GM12891 (cell line): ENCODE measurements around the gene FSTL5.

Experiments
- PAX5 ChIP-seq: IDR thresholded peaks from 2 replicates; pipeline ENCODE4 v1.6.1; 2011; ENCODE audit warnings: low read length, moderate library complexity, mild to moderate bottlenecking; ENCODE audit not compliant: insufficient read depth, severe bottlenecking
- POLR2A ChIP-seq: IDR thresholded peaks from 2 replicates; pipeline ENCODE4 v1.6.1; 2011; ENCODE audit warnings: low read depth, low read length, control low read depth
- POLR2AphosphoS5 ChIP-seq: IDR thresholded peaks from 2 replicates; pipeline ENCODE4 v1.6.1; 2011; ENCODE audit warnings: low read depth, low read length, control low read depth
- POU2F2 ChIP-seq: IDR thresholded peaks from 2 replicates; pipeline ENCODE4 v1.6.1; 2011; ENCODE audit warnings: low read depth, mild to moderate bottlenecking, control low read depth, low read length, moderate library complexity
- SPI1 ChIP-seq: IDR thresholded peaks from 2 replicates; pipeline ENCODE4 v1.6.1; 2011; ENCODE audit warnings: low read depth, low read length, control low read depth
- TAF1 ChIP-seq: IDR thresholded peaks from 2 replicates; pipeline ENCODE4 v1.6.1; 2011; ENCODE audit warnings: low read depth, low read length, control low read depth

GRCh38 chr4:161929956-161930355 is 233.8 kb downstream of the FSTL5 start:
- TF ChIP-seq POLR2A (no peak), SPI1 (no peak), POLR2AphosphoS5 (no peak), TAF1 (no peak), POU2F2 (no peak), PAX5 (no peak)
